ENCODE measurements around the gene ARL6IP5.

DNA sequence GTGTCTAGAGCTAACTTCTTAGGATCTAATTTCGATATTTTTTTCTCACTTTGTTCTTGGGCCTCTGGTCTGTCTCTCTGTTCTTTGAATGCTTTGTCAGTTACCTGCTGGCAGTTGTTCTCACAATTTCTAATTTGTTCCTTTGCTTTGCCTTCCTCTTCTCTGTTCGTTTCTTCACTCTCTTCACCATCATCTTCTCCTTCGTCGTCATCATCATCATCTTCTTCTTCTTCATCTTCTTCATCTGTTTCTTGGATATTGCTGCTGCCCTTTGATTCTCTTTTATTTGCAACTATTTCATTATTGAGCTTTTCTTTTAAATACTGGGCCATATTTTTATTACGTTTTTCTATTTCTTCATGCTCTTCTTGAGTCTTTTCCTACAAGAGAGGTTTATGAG lies 34.9 kb downstream of the ARL6IP5 start:
- TF ChIP-seq POLR2AphosphoS5 (IDR thresholded peaks at IDR 0.05; ENCODE audit: low read depth, low read length) (no peak), POLR2A (IDR thresholded peaks at IDR 0.05; ENCODE audit: low read depth, low read length) (no peak), SPI1 (IDR thresholded peaks at IDR 0.05; ENCODE audit: low read depth, low read length) (no peak)

Data from GM12891 (cell line).